ENCODE measurements around the gene TNS4. TPM values are rescaled to one million over a fixed set of nuclear protein-coding genes. Genes with fewer than 3 reads are reported as not detected.

The TNS4 gene
- polyA plus RNA-seq, 2 of the 4 experiments (the other 2 are of a cell fraction) = 24.2 to 73.5 TPM

DNA sequence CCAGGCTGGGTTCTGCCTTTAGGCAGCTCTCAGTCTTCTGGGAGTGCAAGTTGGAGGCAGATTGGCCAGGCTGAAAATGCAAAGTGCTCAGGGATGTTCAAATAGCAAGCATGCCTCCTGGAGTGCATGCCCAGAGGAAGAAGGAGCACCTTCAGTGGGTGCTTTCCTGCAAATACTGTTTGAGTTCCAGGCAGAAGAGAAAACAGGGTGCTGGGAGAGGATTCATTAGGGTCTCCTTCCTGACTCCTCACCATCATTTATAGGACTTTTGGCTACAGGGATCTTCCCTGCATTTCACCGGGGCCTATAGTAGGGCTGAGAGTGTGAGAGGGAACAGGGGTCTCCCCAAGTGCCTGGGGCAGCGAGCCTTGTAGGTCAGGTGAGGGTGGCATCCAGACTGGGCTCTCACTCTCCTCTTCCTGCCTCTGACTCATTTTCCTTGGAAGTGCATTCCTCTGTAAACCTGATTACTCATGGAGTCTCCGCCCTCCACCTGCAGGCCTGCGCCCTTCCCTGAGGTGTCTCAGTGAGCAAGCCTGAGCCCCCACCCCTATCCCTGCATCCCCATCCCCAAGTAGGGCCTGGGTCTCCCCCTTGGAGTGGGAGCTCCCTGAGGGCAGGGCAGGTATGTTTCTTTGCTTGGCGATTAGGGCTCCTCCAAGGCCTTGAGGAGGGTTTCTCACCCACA is 17.1 kb upstream of the TNS4 start (continued):
- TF ChIP-seq RFX5 (IDR thresholded peaks at IDR 0.05) = no peak
- TF ChIP-seq, protein P1, sequence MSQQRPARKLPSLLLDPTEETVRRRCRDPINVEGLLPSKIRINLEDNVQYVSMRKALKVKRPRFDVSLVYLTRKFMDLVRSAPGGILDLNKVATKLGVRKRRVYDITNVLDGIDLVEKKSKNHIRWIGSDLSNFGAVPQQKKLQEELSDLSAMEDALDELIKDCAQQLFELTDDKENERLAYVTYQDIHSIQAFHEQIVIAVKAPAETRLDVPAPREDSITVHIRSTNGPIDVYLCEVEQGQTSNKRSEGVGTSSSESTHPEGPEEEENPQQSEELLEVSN (IDR thresholded peaks at IDR 0.05; ENCODE audit: borderline replicate concordance, low read depth) = no peak
- no peak for TF ChIP-seq NPAS2 (CRISPR knock-in tag; IDR thresholded peaks at IDR 0.05; ENCODE audit: borderline replicate concordance)
- no peak for TF ChIP-seq ZSCAN20 (CRISPR knock-in tag; IDR thresholded peaks at IDR 0.05)
- no peak for TF ChIP-seq PHF8 (IDR thresholded peaks at IDR 0.05; ENCODE audit: borderline replicate concordance, low read depth)
- peak; percentile 73; the same call in 1 of the 2 replicates for TF ChIP-seq EHF (CRISPR knock-in tag; IDR thresholded peaks at IDR 0.05)
- TF ChIP-seq, protein P2, sequence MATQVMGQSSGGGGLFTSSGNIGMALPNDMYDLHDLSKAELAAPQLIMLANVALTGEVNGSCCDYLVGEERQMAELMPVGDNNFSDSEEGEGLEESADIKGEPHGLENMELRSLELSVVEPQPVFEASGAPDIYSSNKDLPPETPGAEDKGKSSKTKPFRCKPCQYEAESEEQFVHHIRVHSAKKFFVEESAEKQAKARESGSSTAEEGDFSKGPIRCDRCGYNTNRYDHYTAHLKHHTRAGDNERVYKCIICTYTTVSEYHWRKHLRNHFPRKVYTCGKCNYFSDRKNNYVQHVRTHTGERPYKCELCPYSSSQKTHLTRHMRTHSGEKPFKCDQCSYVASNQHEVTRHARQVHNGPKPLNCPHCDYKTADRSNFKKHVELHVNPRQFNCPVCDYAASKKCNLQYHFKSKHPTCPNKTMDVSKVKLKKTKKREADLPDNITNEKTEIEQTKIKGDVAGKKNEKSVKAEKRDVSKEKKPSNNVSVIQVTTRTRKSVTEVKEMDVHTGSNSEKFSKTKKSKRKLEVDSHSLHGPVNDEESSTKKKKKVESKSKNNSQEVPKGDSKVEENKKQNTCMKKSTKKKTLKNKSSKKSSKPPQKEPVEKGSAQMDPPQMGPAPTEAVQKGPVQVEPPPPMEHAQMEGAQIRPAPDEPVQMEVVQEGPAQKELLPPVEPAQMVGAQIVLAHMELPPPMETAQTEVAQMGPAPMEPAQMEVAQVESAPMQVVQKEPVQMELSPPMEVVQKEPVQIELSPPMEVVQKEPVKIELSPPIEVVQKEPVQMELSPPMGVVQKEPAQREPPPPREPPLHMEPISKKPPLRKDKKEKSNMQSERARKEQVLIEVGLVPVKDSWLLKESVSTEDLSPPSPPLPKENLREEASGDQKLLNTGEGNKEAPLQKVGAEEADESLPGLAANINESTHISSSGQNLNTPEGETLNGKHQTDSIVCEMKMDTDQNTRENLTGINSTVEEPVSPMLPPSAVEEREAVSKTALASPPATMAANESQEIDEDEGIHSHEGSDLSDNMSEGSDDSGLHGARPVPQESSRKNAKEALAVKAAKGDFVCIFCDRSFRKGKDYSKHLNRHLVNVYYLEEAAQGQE (IDR thresholded peaks at IDR 0.05) = no peak
- peak; percentile 67; the same call in 1 of the 2 replicates for TF ChIP-seq ZNF302 (CRISPR knock-in tag; IDR thresholded peaks at IDR 0.05)
- peak; percentile 67; the same call in 1 of the 2 replicates for TF ChIP-seq GATA3 (IDR thresholded peaks at IDR 0.05; ENCODE audit: borderline replicate concordance)
- no peak for TF ChIP-seq RNF2 (IDR thresholded peaks at IDR 0.05; ENCODE audit: borderline replicate concordance, low read depth)
- TF ChIP-seq, protein P3, sequence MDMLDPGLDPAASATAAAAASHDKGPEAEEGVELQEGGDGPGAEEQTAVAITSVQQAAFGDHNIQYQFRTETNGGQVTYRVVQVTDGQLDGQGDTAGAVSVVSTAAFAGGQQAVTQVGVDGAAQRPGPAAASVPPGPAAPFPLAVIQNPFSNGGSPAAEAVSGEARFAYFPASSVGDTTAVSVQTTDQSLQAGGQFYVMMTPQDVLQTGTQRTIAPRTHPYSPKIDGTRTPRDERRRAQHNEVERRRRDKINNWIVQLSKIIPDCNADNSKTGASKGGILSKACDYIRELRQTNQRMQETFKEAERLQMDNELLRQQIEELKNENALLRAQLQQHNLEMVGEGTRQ (IDR thresholded peaks at IDR 0.05) = no peak
- no peak; the same call in 1 of the 2 replicates for TF ChIP-seq POLR2A (IDR thresholded peaks at IDR 0.05; ENCODE audit: low read length)
- no peak for TF ChIP-seq ZFP36 (IDR thresholded peaks at IDR 0.05; ENCODE audit: borderline replicate concordance, partially characterized antibody)
- TF ChIP-seq EHMT2 (IDR thresholded peaks at IDR 0.05; ENCODE audit: low read depth) = no peak
- TF ChIP-seq HOXA7 (CRISPR knock-in tag; IDR thresholded peaks at IDR 0.05) = no peak
- no peak for TF ChIP-seq BHLHE40 (IDR thresholded peaks at IDR 0.05; ENCODE audit: low read depth, low read length)
- no peak for TF ChIP-seq HEYL (CRISPR knock-in tag; IDR thresholded peaks at IDR 0.05)
- TF ChIP-seq HOXB13 (CRISPR knock-in tag; IDR thresholded peaks at IDR 0.05; ENCODE audit: low read depth) = peak; percentile 53; the same call in 1 of the 2 replicates
- no peak for TF ChIP-seq MAFK (IDR thresholded peaks at IDR 0.05; ENCODE audit: partially characterized antibody)
- TF ChIP-seq POLR2AphosphoS2 (conservative IDR thresholded peaks at IDR 0.05; ENCODE audit: low read length) = no peak
- TF ChIP-seq CHD4 (IDR thresholded peaks at IDR 0.05; ENCODE audit: borderline replicate concordance) = no peak
- TF ChIP-seq, protein P4, sequence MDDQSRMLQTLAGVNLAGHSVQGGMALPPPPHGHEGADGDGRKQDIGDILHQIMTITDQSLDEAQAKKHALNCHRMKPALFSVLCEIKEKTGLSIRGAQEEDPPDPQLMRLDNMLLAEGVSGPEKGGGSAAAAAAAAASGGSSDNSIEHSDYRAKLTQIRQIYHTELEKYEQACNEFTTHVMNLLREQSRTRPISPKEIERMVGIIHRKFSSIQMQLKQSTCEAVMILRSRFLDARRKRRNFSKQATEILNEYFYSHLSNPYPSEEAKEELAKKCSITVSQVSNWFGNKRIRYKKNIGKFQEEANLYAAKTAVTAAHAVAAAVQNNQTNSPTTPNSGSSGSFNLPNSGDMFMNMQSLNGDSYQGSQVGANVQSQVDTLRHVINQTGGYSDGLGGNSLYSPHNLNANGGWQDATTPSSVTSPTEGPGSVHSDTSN (IDR thresholded peaks at IDR 0.05) = no peak
- TF ChIP-seq JUNB (IDR thresholded peaks at IDR 0.05) = peak; percentile 80
